Smooth muscle cell (in vitro differentiated cells): ENCODE measurements around the gene LMOD3. TPM values are rescaled to one million over a fixed set of nuclear protein-coding genes. Genes with fewer than 3 reads are reported as not detected.

Experiments used
- DNase-seq: peaks from one replicate; lab custom pipeline; 2025; ENCODE audit not compliant: unreplicated experiment; lab: John Stamatoyannopoulos, UW
- H2AFZ ChIP-seq: fragments of 200-600 bp; sonication (generic); 2 replicates; pipeline ENCODE4 v1.6.0; 2016; ENCODE audit warnings: antibody characterized with exemption, low read depth, mild to moderate bottlenecking
- H3F3A ChIP-seq: fragments of 200-600 bp; sonication (generic); 2 replicates; pipeline ENCODE4 v1.6.0; 2017; ENCODE audit warnings: antibody characterized with exemption, low read depth
- H3K27ac ChIP-seq: fragments of 200-600 bp; sonication (generic); 2 replicates; pipeline ENCODE4 v1.5.1; 2016; ENCODE audit warnings: low read depth, mild to moderate bottlenecking
- H3K27me3 ChIP-seq: fragments of 200-600 bp; sonication (generic); 2 replicates; pipeline ENCODE4 v1.6.1; 2016; ENCODE audit warnings: low read depth, mild to moderate bottlenecking
- H3K36me3 ChIP-seq: fragments of 200-600 bp; sonication (generic); 2 replicates; pipeline ENCODE4 v1.5.1; 2016; ENCODE audit warnings: low read depth
- H3K4me1 ChIP-seq: fragments of 200-600 bp; sonication (generic); 2 replicates; pipeline ENCODE4 v1.5.1; 2016; ENCODE audit warnings: low read depth
- H3K4me2 ChIP-seq: fragments of 200-600 bp; sonication (generic); 2 replicates; pipeline ENCODE4 v1.6.0; 2016; ENCODE audit warnings: mild to moderate bottlenecking
- H3K4me3 ChIP-seq: fragments of 200-600 bp; sonication (generic); 2 replicates; pipeline ENCODE4 v1.5.1; 2016; ENCODE audit warnings: mild to moderate bottlenecking
- H3K79me2 ChIP-seq: fragments of 200-600 bp; sonication (generic); 2 replicates; pipeline ENCODE4 v1.6.0; 2016; ENCODE audit warnings: low read depth, mild to moderate bottlenecking
- H3K9ac ChIP-seq: fragments of 200-600 bp; sonication (generic); 2 replicates; pipeline ENCODE4 v1.6.0; 2016; ENCODE audit warnings: low read depth
- H3K9me3 ChIP-seq: fragments of 200-600 bp; sonication (generic); replicated peaks from 2 replicates; pipeline ENCODE4 v1.5.1; 2016; ENCODE audit warnings: low read depth
- H4K20me1 ChIP-seq: fragments of 200-600 bp; sonication (generic); 2 replicates; pipeline ENCODE4 v1.6.0; 2016; ENCODE audit warnings: low read depth
- WGBS: methylation state at CpG from one replicate; pipeline ENCODE4 v1.1.7; 2016; ENCODE audit warnings: low lambda C conversion rate; 5-methylcytosine and 5-hydroxymethylcytosine counted together
- polyA plus RNA-seq: library from polyadenylated mRNA; unstranded; fragments of >200 nt; fragmentation: Nextera tagmentation; extraction: Ambion mirVana; gene quantifications from 2 replicates; pipeline ENCODE4 v1.2.1, GENCODE V29; 2016
- total RNA-seq: library from RNA; depleted of rRNA; stranded (reverse); fragments of >200 nt; gene quantifications from 2 replicates; pipeline ENCODE4 v1.2.3, GENCODE V29; 2014
- TF ChIP-seq, protein P1 (sequence below): fragments of 200-600 bp; sonication (generic); IDR thresholded peaks from 2 replicates; pipeline ENCODE4 v1.5.1; 2017; ENCODE audit warnings: borderline replicate concordance, mild to moderate bottlenecking, antibody characterized with exemption; ENCODE audit not compliant: insufficient read depth, poor library complexity, severe bottlenecking

LMOD3 gene
- total and polyA plus RNA-seq, 2 experiments from 2014 or later, result not detected

GRCh38 chr3:69141313-69141712 lies 18.9 kb upstream of the LMOD3 start:
- no peak overlapping the region for H3K9ac ChIP-seq
- no peaks in the 10 kb centered on the region for H3K79me2 ChIP-seq
- TF ChIP-seq, protein P1, sequence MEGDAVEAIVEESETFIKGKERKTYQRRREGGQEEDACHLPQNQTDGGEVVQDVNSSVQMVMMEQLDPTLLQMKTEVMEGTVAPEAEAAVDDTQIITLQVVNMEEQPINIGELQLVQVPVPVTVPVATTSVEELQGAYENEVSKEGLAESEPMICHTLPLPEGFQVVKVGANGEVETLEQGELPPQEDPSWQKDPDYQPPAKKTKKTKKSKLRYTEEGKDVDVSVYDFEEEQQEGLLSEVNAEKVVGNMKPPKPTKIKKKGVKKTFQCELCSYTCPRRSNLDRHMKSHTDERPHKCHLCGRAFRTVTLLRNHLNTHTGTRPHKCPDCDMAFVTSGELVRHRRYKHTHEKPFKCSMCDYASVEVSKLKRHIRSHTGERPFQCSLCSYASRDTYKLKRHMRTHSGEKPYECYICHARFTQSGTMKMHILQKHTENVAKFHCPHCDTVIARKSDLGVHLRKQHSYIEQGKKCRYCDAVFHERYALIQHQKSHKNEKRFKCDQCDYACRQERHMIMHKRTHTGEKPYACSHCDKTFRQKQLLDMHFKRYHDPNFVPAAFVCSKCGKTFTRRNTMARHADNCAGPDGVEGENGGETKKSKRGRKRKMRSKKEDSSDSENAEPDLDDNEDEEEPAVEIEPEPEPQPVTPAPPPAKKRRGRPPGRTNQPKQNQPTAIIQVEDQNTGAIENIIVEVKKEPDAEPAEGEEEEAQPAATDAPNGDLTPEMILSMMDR, result no peak
- H3K27ac ChIP-seq, result no peak overlapping the region
- no peak overlapping the region for H3K4me3 ChIP-seq
- peaks cover 8% of the 10 kb centered on the region for H3K4me1 ChIP-seq
- H3K27me3 ChIP-seq, result peaks cover 25% of the 10 kb centered on the region
- DNase-seq, result no peak
- no peaks in the 10 kb centered on the region for H3F3A ChIP-seq
- no peaks in the 10 kb centered on the region for H3K9me3 ChIP-seq
- no peak overlapping the region for H3K4me2 ChIP-seq
- no peaks in the 10 kb centered on the region for H3K36me3 ChIP-seq
- H2AFZ ChIP-seq, result no peak overlapping the region
- no peaks in the 10 kb centered on the region for H4K20me1 ChIP-seq

GRCh38 chr3:69137412-69137811 lies 15.0 kb upstream of the LMOD3 start:
- WGBS, result 91% methylated on average over 2 of the region's 2 CpGs
- Histone ChIP-seq H3K27me3 (peaks cover 25% of the 10 kb centered on the region), H3K27ac (no peak overlapping the region), H3K36me3 (no peaks in the 10 kb centered on the region), H3K4me3 (no peak overlapping the region), H3K4me1 (no peaks in the 10 kb centered on the region), H3F3A (no peaks in the 10 kb centered on the region), H2AFZ (no peak overlapping the region), H3K9ac (no peak overlapping the region), H4K20me1 (no peaks in the 10 kb centered on the region), H3K9me3 (no peaks in the 10 kb centered on the region), H3K4me2 (no peak overlapping the region), H3K79me2 (no peaks in the 10 kb centered on the region)
- TF ChIP-seq, protein P1, result no peak
- no peak for DNase-seq

DNA sequence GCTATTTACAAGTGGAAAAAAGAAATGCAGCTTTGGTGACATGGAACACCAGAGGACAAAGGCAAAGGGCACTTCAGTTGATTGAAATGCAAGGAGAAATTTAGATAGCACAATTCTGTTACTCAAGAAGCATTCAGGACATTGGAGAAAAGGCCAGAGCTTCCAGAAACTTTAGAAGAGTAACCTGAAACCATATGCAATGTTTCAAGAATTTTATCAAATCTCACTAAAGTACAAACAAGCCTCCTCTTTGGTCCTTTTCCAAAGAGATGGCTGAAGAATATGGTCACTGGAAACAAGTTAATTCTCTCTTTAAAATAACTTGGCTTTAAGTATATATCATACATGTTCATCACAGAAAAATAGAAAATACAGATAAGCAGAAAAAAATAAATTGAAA lies 14.6 kb upstream of the LMOD3 start:
- no peaks in the 10 kb centered on the region for H3K9me3 ChIP-seq
- no peaks in the 10 kb centered on the region for H3K36me3 ChIP-seq
- no peak for DNase-seq
- no peaks in the 10 kb centered on the region for H3F3A ChIP-seq
- no peak overlapping the region for H3K27ac ChIP-seq
- H4K20me1 ChIP-seq, result no peaks in the 10 kb centered on the region
- no peaks in the 10 kb centered on the region for H3K79me2 ChIP-seq
- H3K4me3 ChIP-seq, result no peak overlapping the region
- H3K27me3 ChIP-seq, result peaks cover 25% of the 10 kb centered on the region
- TF ChIP-seq, protein P1, result no peak
- H3K9ac ChIP-seq, result no peak overlapping the region
- H2AFZ ChIP-seq, result no peak overlapping the region
- no peak overlapping the region for H3K4me2 ChIP-seq
- no peaks in the 10 kb centered on the region for H3K4me1 ChIP-seq

- Histone ChIP-seq H3K9ac (no peak overlapping the region), H4K20me1 (no peaks in the 10 kb centered on the region), H3K4me3 (no peak overlapping the region), H3K27me3 (no peaks in the 10 kb centered on the region), H3K4me1 (no peaks in the 10 kb centered on the region), H3K79me2 (no peaks in the 10 kb centered on the region), H3K4me2 (no peak overlapping the region), H3K27ac (no peak overlapping the region), H3F3A (no peaks in the 10 kb centered on the region), H3K36me3 (no peaks in the 10 kb centered on the region), H2AFZ (no peak overlapping the region), H3K9me3 (no peaks in the 10 kb centered on the region)
- TF ChIP-seq, protein P1, result no peak
- DNase-seq, result no peak
Measured at GRCh38 chr3:69130689-69131088, 8.3 kb upstream of the LMOD3 start.
